B cell (primary cell): ENCODE data around the gene BUB1B. TPM values are rescaled to one million over a fixed set of nuclear protein-coding genes. Genes with fewer than 3 reads are reported as not detected.

Experiments
- ATAC-seq: fragments of 200-7000 bp; cut with Tn5 transposase; one replicate; pipeline ENCODE4 v1.10.0; 2021; ENCODE audit warnings: low read depth, mild to moderate bottlenecking, moderate number of reproducible peaks, moderate library complexity
- CTCF ChIA-PET: fragments of 350-600 bp; sonication (Branson Sonifier 250); formaldehyde crosslinking; loops from one replicate; lab custom pipeline; 2021; ENCODE audit warnings: antibody characterized with exemption, inconsistent platforms; lab: Charles Lee
- POLR2A ChIA-PET: fragments of 350-600 bp; sonication (Branson Sonifier 250); formaldehyde crosslinking; loops from one replicate; lab custom pipeline; 2021; ENCODE audit warnings: antibody characterized with exemption; lab: Charles Lee
- DNase-seq: peaks from one replicate; pipeline ENCODE4 v3.0.0; 2013
- H2AFZ ChIP-seq: 2 replicates; pipeline ENCODE4 v1.6.1; 2012; ENCODE audit warnings: mild to moderate bottlenecking, low read depth, low read length; ENCODE audit not compliant: insufficient read depth, poor library complexity, severe bottlenecking
- H3K27ac ChIP-seq, 2 donors: 1 replicate in 1 of 2; 2 replicates in 1 of 2; pipeline ENCODE4 v1.5.1; 2012 to 2013; ENCODE audit warnings: low read length in 2 of 2, mild to moderate bottlenecking in 2 of 2, moderate library complexity in 1 of 2
- H3K27me3 ChIP-seq, 4 experiments: fragments of 200-600 bp in 1 of 4; sonication (generic) in 1 of 4; replicated peaks in 1 of 4; 1 replicate in 2 of 4; 2 replicates in 2 of 4; pipeline versions ENCODE4 v1.6.1 to v1.7.0; 2013 to 2016; ENCODE audit warnings: low read length in 3 of 4, mild to moderate bottlenecking in 2 of 4, mixed read lengths in 1 of 4, moderate library complexity in 1 of 4; ENCODE audit not compliant: insufficient read depth in 4 of 4, control insufficient read depth in 3 of 4; ENCODE audit errors: control extremely low read depth in 1 of 4
- H3K36me3 ChIP-seq, 2 experiments: replicated peaks in 1 of 2; 1 replicate in 1 of 2; 2 replicates in 1 of 2; pipeline versions ENCODE4 v1.6.1 to v1.7.1; 2013; ENCODE audit warnings: low read length in 1 of 2; ENCODE audit not compliant: insufficient read depth in 2 of 2, control insufficient read depth in 1 of 2; ENCODE audit errors: control extremely low read depth in 1 of 2, extremely low read depth in 1 of 2
- H3K4me1 ChIP-seq, 2 donors: fragments of 200-600 bp in 1 of 2; sonication (generic) in 1 of 2; 1 replicate in 1 of 2; 2 replicates in 1 of 2; pipeline versions ENCODE4 v1.5.1 to v1.6.1; 2013 to 2017; ENCODE audit warnings: low read length in 2 of 2; ENCODE audit not compliant: control insufficient read depth in 2 of 2, insufficient read depth in 2 of 2
- H3K4me2 ChIP-seq: replicated peaks from 2 replicates; pipeline ENCODE3; 2012; ENCODE audit warnings: mild to moderate bottlenecking, low read depth, low read length; ENCODE audit not compliant: poor library complexity, severe bottlenecking
- H3K4me3 ChIP-seq, 5 experiments: fragments of 200-600 bp in 1 of 5; sonication (generic) in 1 of 5; 1 replicate in 3 of 5; 2 replicates in 2 of 5; pipeline versions ENCODE4 v1.5.1 to v1.7.0; 2011 to 2016; ENCODE audit warnings: low read length in 4 of 5, mild to moderate bottlenecking in 4 of 5, low read depth in 2 of 5, control low read depth in 1 of 5, moderate library complexity in 1 of 5; ENCODE audit not compliant: insufficient read depth in 1 of 5; ENCODE audit errors: control extremely low read depth in 1 of 5, extremely low read depth in 1 of 5
- H3K79me2 ChIP-seq: fragments of 200-600 bp; sonication (generic); one replicate; pipeline ENCODE4 v1.6.0; 2016; ENCODE audit warnings: low read length; ENCODE audit not compliant: control insufficient read depth, insufficient read depth
- H3K9ac ChIP-seq: fragments of 200-600 bp; sonication (generic); 2 replicates; pipeline ENCODE4 v1.6.1; 2017; ENCODE audit warnings: mild to moderate bottlenecking, low read length, moderate library complexity
- H3K9me3 ChIP-seq, 3 donors: one replicate each; pipeline versions ENCODE4 v1.6.1 to v1.7.1; 2013; ENCODE audit warnings: low read length in 2 of 3; ENCODE audit not compliant: control insufficient read depth in 2 of 3, insufficient read depth in 1 of 3; ENCODE audit errors: control extremely low read depth in 1 of 3
- H4K20me1 ChIP-seq: 2 replicates; pipeline ENCODE4 v1.6.0; 2012; ENCODE audit warnings: mild to moderate bottlenecking, low read length; ENCODE audit not compliant: insufficient read depth, control insufficient read depth, poor library complexity, severe bottlenecking
- H3K27ac Mint-ChIP-seq: one replicate; pipeline ENCODE4 v1.8.0; 2021; ENCODE audit warnings: mixed read lengths
- H3K27me3 Mint-ChIP-seq: one replicate; pipeline ENCODE4 v1.8.0; 2021; ENCODE audit warnings: mixed read lengths
- H3K4me1 Mint-ChIP-seq: one replicate; pipeline ENCODE4 v1.8.0; 2021; ENCODE audit warnings: mixed read lengths
- H3K4me3 Mint-ChIP-seq: one replicate; pipeline ENCODE4 v1.8.0; 2021; ENCODE audit warnings: mixed read lengths
- H3K9me3 Mint-ChIP-seq: one replicate; pipeline ENCODE4 v1.8.0; 2022; ENCODE audit warnings: mixed read lengths; ENCODE audit not compliant: insufficient read depth
- CTCF ChIP-seq: fragments of 200-600 bp; IDR thresholded peaks from one replicate; pipeline ENCODE4 v1.8.0; 2022; ENCODE audit warnings: antibody characterized with exemption, mild to moderate bottlenecking
- EZH2 ChIP-seq: IDR thresholded peaks from 2 replicates; pipeline ENCODE4 v1.6.1; 2012; ENCODE audit warnings: borderline replicate concordance, low read depth, mild to moderate bottlenecking, moderate library complexity, low read length; ENCODE audit not compliant: insufficient read depth, poor library complexity, severe bottlenecking
- WGBS: methylation state at CpG from one replicate; pipeline ENCODE4 v1.1.5; 2013; ENCODE audit warnings: missing lambda C conversion rate; ENCODE audit not compliant: insufficient coverage; 5-methylcytosine and 5-hydroxymethylcytosine counted together
- intact Hi-C: fragments of 100-400 bp; cut with micrococcal nuclease; formaldehyde crosslinking; loops from one replicate; pipeline ENCODE4 v1.10.0; 2022
- polyA plus RNA-seq: library from polyadenylated mRNA; depleted of rRNA; stranded (reverse); fragments of >200 nt; gene quantifications from 2 replicates; pipeline ENCODE4 v1.2.3, GENCODE V29; 2012
- total RNA-seq, 2 donors: library from RNA; stranded (reverse); fragments of 120-200 nt in 1 of 2; gene quantifications; 1 replicate in 1 of 2; 2 replicates in 1 of 2; pipeline versions ENCODE4 v1.2.3 to v1.2.4, GENCODE V29; 2013 to 2022

Gene BUB1B
- total and polyA plus RNA-seq, 2 donors (not counting 1 experiment from before 2014, with no cell fraction given), result 0.70 to 4.4 TPM

- Mint-ChIP-seq H3K4me3 (no peak overlapping the region), H3K9me3 (no peaks in the 10 kb centered on the region), H3K27ac (no peak overlapping the region), H3K27me3 (peaks cover 9% of the 10 kb centered on the region), H3K4me1 (peaks cover 19% of the 10 kb centered on the region)
- ATAC-seq (no peak), DNase-seq (no peak)
- TF ChIP-seq EZH2 (no peak), CTCF (no peak)
- Histone ChIP-seq H3K4me1 (peaks cover 16% of the 10 kb centered on the region in 2 donors), H3K9me3 (peaks cover 0 to 4% (median 0%) of the 10 kb centered on the region in 3 donors), H3K4me3 (no peak overlapping the region), H3K9ac (no peak overlapping the region), H3K79me2 (no peaks in the 10 kb centered on the region), H3K4me2 (no peak overlapping the region), H3K36me3 (no peaks in the 10 kb centered on the region), H4K20me1 (no peaks in the 10 kb centered on the region), H2AFZ (no peak overlapping the region), H3K27me3 (peaks cover 0 to 18% (median 6%) of the 10 kb centered on the region in 4 experiments), H3K27ac (no peak overlapping the region)
- WGBS, result 100% methylated on average over 4 of the region's 5 CpGs
- ChIA-PET POLR2A (no interaction called here), CTCF (interaction anchor here (0.9 kb wide), 1 partner anchor 36 kb away, joined by 3 read pairs; no protein-coding TSS in a partner anchor)
- intact Hi-C loops, result no loop called here
Observed at GRCh38 chr15:40242601-40243000, 81.7 kb downstream of the BUB1B start.

- no peak overlapping the region for H2AFZ ChIP-seq
- peaks cover 0 to 18% (median 6%) of the 10 kb centered on the region in 4 experiments for H3K27me3 ChIP-seq
- peaks cover 0 to 4% (median 0%) of the 10 kb centered on the region in 3 donors for H3K9me3 ChIP-seq
- Mint-ChIP-seq H3K4me3 (no peak overlapping the region), H3K27me3 (peaks cover 6% of the 10 kb centered on the region), H3K4me1 (peaks cover 13% of the 10 kb centered on the region), H3K9me3 (no peaks in the 10 kb centered on the region), H3K27ac (no peak overlapping the region)
- H3K79me2 ChIP-seq, result no peaks in the 10 kb centered on the region
- no peaks in the 10 kb centered on the region for H4K20me1 ChIP-seq
- DNase-seq (no peak), ATAC-seq (no peak)
- intact Hi-C loops, result no loop called here
- WGBS, result 95% methylated on average over 3 of the region's 9 CpGs
- H3K36me3 ChIP-seq, result no peaks in the 10 kb centered on the region
- CTCF ChIA-PET, result interaction anchor here (0.9 kb wide), 1 partner anchor 35 kb away, joined by 3 read pairs; no protein-coding TSS in a partner anchor
- H3K4me1 ChIP-seq, result peaks cover 14 to 15% of the 10 kb centered on the region in 2 donors
- TF ChIP-seq CTCF, result no peak
- TF ChIP-seq EZH2, result no peak
- H3K4me2 ChIP-seq, result no peak overlapping the region
- no peak overlapping the region for H3K4me3 ChIP-seq
- no peak overlapping the region for H3K9ac ChIP-seq
- POLR2A ChIA-PET, result no interaction called here
- no peak overlapping the region for H3K27ac ChIP-seq
Observed at GRCh38 chr15:40243126-40243810, 82.4 kb downstream of the BUB1B start.
